Pancreas (tissue), 10 donors: ENCODE data around the gene FLNC. TPM values are rescaled to one million over a fixed set of nuclear protein-coding genes. Genes with fewer than 3 reads are reported as not detected.

ENCODE experiments used
- ATAC-seq, 4 donors: fragments of 200-7000 bp; cut with Tn5 transposase; one replicate each; pipeline versions ENCODE4 v1.8.0 to v1.9.1; 2020; ENCODE audit warnings: mild to moderate bottlenecking in 4 of 4, moderate library complexity in 4 of 4
- DNase-seq, 6 donors: peaks; one replicate each; pipeline ENCODE4 v3.0.0-alpha.2; 2020
- FAIRE-seq: peaks from 2 replicates; lab custom pipeline; 2012; peaks lifted over from hg19 to GRCh38; lab: Jason Lieb, UNC
- H3K27ac ChIP-seq, 4 donors: fragments of 200-600 bp; sonication (generic); 1 replicate in 3 of 4; 2 replicates in 1 of 4; pipeline versions ENCODE4 v1.5.0 to v1.8.0; 2020
- H3K27me3 ChIP-seq, 4 donors: fragments of 200-600 bp; one replicate each; pipeline ENCODE4 v1.8.0; 2021
- H3K36me3 ChIP-seq, 3 donors: fragments of 200-600 bp; sonication (generic) in 1 of 3; one replicate each; pipeline versions ENCODE4 v1.5.0 to v1.8.0; 2020 to 2021
- H3K4me1 ChIP-seq, 3 donors: fragments of 200-600 bp; one replicate each; pipeline ENCODE4 v1.8.0; 2021
- H3K4me3 ChIP-seq, 4 donors: fragments of 200-600 bp; sonication (generic) in 2 of 4; one replicate each; pipeline versions ENCODE4 v1.5.0 to v1.8.0; 2020 to 2021
- H3K9me3 ChIP-seq, 4 donors: fragments of 200-600 bp; one replicate each; pipeline ENCODE4 v1.8.0; 2021
- WGBS, 2 donors: extraction: QIAGEN DNeasy Blood & Tissue Kit; methylation state at CpG; one replicate each; pipeline ENCODE4 v1.1.7; 2013; 5-methylcytosine and 5-hydroxymethylcytosine counted together
- intact Hi-C, 3 donors: fragments of 100-400 bp; cut with DNase I; formaldehyde crosslinking; loops; one replicate each; pipeline versions ENCODE4 v1.11.1 to v1.14.2; 2022
- polyA plus RNA-seq, 2 donors: library from polyadenylated mRNA; stranded (reverse); fragments of 200-250 nt; gene quantifications; one replicate each; pipeline ENCODE4 v1.2.3, GENCODE V29; 2013
- total RNA-seq, 6 donors: library from RNA; stranded (reverse); fragmentation: NEBNext Ultra II Directional in 4 of 6; extraction: Animal tissue kit (Norgen Biotek cat#: 25700) in 4 of 6; gene quantifications; one replicate each; pipeline versions ENCODE4 v1.2.1 to v1.2.4, GENCODE V29; 2021 to 2023
- TF ChIP-seq, protein P1 (sequence below), 4 donors: fragments of 200-600 bp; sonication (generic) in 3 of 4; IDR thresholded peaks; one replicate each; pipeline versions ENCODE4 v1.5.0 to v1.8.0; 2021; ENCODE audit warnings: antibody characterized with exemption in 4 of 4
- donor health status: healthy with polysubstance abuse.
- donor health status: DM: no; HTN: no; CAD: no; lungs with moderate emphysema.
- donor health status: DM: no; HTN: no; CAD: no.
- donor health status: control.
- donor health status: control.
- donor health status: Bipolar disorder and iron deficiency.
- donor health status: DM: yes; HTN: yes; CAD: no.
- donor health status: DM: no; HTN: no; CAD: no.
- donor health status: DM: no; HTN: no; CAD: no.
- donor health status: DM: yes; HTN: yes; CAD: no.

FLNC gene
- total and polyA plus RNA-seq, 8 donors: 0.28 to 2.3 (median 1.0) TPM

DNA sequence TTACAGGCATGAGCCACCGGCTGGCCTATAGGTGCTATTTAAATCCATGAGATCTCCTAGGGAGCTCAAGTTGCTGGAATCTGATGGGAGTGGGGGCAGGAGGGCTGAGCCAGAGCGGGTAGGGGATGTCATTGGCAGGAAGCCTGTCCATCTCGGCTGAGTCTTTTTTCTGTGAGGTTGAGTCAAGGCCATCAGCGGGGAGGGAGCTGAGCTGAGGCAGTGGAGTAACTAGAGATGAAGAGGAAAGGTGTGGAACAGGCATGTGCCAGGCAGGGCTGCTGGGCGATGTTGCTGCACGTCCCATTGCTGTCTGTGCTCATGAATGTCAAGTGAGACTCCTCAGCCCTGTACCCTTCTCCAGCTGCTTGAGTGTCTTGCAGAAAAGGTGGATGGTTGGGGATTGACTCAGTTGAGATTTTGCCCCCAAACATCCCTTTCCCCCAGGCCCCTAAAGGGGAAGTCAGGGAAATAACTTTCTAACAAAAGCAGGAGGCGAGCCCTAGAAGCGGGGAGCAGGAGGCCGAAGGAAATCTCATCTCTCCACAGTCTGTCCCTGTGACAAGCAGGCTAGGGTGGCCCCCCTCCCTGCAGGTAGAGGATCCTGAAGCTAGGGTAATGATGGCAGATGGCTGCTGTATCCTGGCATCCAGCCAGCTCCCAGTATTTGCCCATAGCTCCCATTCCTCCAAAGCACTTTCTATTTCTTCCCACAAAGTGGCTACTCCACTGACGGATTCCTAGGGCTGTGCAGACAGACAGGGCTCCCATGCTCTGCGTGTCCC lies 37.8 kb downstream of the FLNC start:
- TF ChIP-seq, protein P1, sequence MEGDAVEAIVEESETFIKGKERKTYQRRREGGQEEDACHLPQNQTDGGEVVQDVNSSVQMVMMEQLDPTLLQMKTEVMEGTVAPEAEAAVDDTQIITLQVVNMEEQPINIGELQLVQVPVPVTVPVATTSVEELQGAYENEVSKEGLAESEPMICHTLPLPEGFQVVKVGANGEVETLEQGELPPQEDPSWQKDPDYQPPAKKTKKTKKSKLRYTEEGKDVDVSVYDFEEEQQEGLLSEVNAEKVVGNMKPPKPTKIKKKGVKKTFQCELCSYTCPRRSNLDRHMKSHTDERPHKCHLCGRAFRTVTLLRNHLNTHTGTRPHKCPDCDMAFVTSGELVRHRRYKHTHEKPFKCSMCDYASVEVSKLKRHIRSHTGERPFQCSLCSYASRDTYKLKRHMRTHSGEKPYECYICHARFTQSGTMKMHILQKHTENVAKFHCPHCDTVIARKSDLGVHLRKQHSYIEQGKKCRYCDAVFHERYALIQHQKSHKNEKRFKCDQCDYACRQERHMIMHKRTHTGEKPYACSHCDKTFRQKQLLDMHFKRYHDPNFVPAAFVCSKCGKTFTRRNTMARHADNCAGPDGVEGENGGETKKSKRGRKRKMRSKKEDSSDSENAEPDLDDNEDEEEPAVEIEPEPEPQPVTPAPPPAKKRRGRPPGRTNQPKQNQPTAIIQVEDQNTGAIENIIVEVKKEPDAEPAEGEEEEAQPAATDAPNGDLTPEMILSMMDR (IDR thresholded peaks at IDR 0.05): no peak
- ATAC-seq: no peak
- no peak for FAIRE-seq
- Histone ChIP-seq H3K9me3 (no peaks in the 10 kb centered on the region), H3K4me1 (peaks cover 7 to 11% (median 7%) of the 10 kb centered on the region in 3 donors), H3K27me3 (no peaks in the 10 kb centered on the region), H3K27ac (no peak overlapping the region), H3K36me3 (no peaks in the 10 kb centered on the region), H3K4me3 (no peak overlapping the region)
- intact Hi-C loops: no loop called here
- 74 to 79% methylated on average over 11 of the region's 11 CpGs for WGBS, 2 donors
- DNase-seq: peak in 1 of 6 donors; percentile 54

DNA sequence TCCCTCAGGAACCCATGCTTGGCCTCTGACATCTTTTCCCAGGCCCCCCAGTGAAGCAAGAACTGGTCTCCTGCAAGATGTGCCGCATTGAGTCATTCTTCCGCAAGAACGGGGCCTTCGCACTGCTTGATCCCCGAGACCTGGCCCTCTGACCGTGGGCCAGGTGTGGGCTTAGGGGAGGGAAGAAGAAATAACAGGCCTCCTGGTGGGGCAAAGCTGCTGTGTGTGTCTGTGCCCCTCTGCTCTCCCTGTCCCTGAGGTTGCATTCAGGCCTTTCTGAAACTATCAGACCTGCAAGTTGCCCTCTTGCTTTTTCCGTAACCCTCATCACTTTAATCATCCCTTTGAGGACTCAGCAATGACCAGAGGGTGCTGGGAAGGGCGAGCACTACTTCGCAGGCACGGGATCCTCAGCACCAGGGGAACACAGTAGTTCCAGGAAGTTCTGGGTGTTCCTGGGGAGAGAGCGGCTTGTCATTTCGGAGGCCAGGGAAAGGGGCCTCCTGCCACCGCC lies 38.5 kb downstream of the FLNC start:
- WGBS, 2 donors: 38 to 39% methylated on average over 13 of the region's 13 CpGs
- Histone ChIP-seq H3K4me1 (peaks cover 5 to 9% (median 7%) of the 10 kb centered on the region in 3 donors), H3K36me3 (no peaks in the 10 kb centered on the region), H3K27ac (no peak overlapping the region), H3K4me3 (peak overlapping the region; percentile 33 to 80 (median 68)), H3K9me3 (no peaks in the 10 kb centered on the region), H3K27me3 (no peaks in the 10 kb centered on the region)
- intact Hi-C loops: no loop called here
- no peak for FAIRE-seq
- TF ChIP-seq, protein P1 (IDR thresholded peaks at IDR 0.05): no peak
- peak in 1 of 6 donors; percentile 34 for DNase-seq
- ATAC-seq: peak; percentile 26 to 46 (median 35)

DNA sequence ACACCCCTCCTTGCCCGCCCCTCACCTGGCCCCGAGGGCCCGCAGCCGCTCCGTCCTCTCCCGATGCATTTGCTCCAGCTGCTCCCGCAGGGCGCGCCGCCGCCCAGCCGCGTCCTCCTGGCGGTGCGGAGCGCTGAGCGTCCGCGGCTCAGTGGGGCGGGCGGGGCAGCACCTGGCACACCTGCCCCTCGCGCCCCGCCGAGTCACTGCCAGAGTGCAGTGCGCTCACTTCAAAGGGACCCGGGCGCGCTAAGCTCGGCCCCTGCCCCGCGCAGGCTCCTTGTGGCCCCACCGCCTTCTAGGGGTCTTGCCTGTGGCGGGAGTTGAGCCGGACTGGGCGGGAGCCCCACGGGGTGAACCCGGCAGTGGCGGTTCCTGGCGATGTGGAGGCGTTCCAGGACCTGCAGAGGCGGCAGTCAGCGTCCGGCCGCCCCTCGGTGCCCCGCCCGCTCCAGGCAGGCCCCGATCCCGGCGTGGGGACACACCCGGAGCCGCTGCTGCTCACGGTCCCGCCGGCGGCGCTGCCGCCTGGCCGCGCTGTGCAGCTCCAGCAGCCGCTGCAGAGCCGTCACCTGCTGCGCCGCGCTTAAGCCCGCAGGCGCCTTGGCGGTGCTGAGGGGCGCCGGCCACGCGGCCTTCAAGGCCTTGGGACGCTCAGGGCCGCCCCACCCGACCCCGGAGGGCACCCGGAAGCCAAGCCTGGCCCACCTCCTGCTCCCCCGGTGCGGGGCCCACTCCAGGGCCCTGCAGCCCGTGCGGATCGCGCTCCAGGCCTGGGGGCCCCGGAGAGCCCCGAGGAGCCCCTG lies 39.1 kb downstream of the FLNC start:
- H3K4me3 ChIP-seq: peak overlapping the region; percentile 33 to 80 (median 68)
- 0 to 1% methylated on average over 69 to 86 of the region's 86 CpGs for WGBS, 2 donors
- TF ChIP-seq, protein P1 (IDR thresholded peaks at IDR 0.05): no peak
- no peak overlapping the region for H3K27ac ChIP-seq
- H3K9me3 ChIP-seq: no peaks in the 10 kb centered on the region
- peaks cover 0 to 7% (median 5%) of the 10 kb centered on the region in 3 donors for H3K4me1 ChIP-seq
- peak; percentile 42 to 88 (median 72) for DNase-seq
- ATAC-seq: peak; percentile 87 to 91 (median 90)
- H3K36me3 ChIP-seq: no peaks in the 10 kb centered on the region
- H3K27me3 ChIP-seq: no peaks in the 10 kb centered on the region
- intact Hi-C loops: no loop called here
- no peak for FAIRE-seq

DNA sequence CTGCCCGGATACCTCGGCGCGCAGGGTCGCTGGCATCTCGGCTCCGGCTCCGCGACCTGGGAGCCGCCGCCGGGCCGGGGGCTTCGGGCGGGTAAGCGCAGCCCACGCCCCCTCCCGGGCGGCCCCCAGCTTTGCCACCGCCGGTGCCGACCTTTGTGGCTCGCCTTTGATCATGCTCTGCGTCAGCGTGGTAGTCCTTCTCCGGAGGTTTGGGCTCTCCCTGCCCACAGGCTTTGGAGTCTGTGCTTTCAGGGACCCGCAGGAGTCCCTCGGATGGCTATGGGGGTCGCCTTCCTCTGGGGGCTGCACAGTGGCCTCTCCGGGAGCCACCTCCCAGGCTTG lies 39.7 kb downstream of the FLNC start:
- DNase-seq (peak in 1 of 6 donors; percentile 64), ATAC-seq (peak in 3 of 4 donors; percentile 1 to 19 (median 13)), FAIRE-seq (no peak)
- H3K9me3 ChIP-seq: no peaks in the 10 kb centered on the region
- TF ChIP-seq, protein P1 (IDR thresholded peaks at IDR 0.05): no peak
- no peaks in the 10 kb centered on the region for H3K36me3 ChIP-seq
- no peak overlapping the region for H3K27ac ChIP-seq
- peaks cover 0 to 7% (median 5%) of the 10 kb centered on the region in 3 donors for H3K4me1 ChIP-seq
- peak overlapping the region; percentile 33 to 80 (median 68) for H3K4me3 ChIP-seq
- intact Hi-C loops: loop anchor here in 1 of 3 donors (10.0 kb wide), 1 partner anchor 255 kb away; no protein-coding TSS in a partner anchor
- 10 to 17% methylated on average over 12 to 30 of the region's 30 CpGs for WGBS, 2 donors
- H3K27me3 ChIP-seq: no peaks in the 10 kb centered on the region
